Right atrium auricular region (tissue), 2 donors: ENCODE measurements around the gene SLIT1. TPM values are rescaled to one million over a fixed set of nuclear protein-coding genes. Genes with fewer than 3 reads are reported as not detected.

Experiments
- DNase-seq: peaks from one replicate; pipeline ENCODE4 v3.0.0-alpha.2; 2019; ENCODE audit warnings: low spot score
- H3K27ac ChIP-seq, 2 donors: fragments of 200-600 bp; sonication (generic); 1 replicate in 1 of 2; 2 replicates in 1 of 2; pipeline ENCODE4 v1.5.1; 2016 to 2019
- H3K27me3 ChIP-seq, 2 donors: fragments of 200-600 bp; sonication (generic); one replicate each; pipeline versions ENCODE4 v1.5.1 to v1.6.0; 2017 to 2019
- H3K36me3 ChIP-seq: fragments of 200-600 bp; sonication (generic); one replicate; pipeline ENCODE4 v1.5.1; 2016
- H3K4me1 ChIP-seq, 2 donors: fragments of 200-600 bp; sonication (generic); one replicate each; pipeline versions ENCODE4 v1.5.1 to v1.6.0; 2017 to 2019
- H3K4me3 ChIP-seq, 2 donors: fragments of 200-600 bp; sonication (generic); 1 replicate in 1 of 2; 2 replicates in 1 of 2; pipeline ENCODE4 v1.5.1; 2017 to 2019; ENCODE audit warnings: mild to moderate bottlenecking in 1 of 2, moderate library complexity in 1 of 2
- H3K9me3 ChIP-seq, 2 donors: fragments of 200-600 bp; sonication (generic); one replicate each; pipeline ENCODE4 v1.5.1; 2019
- total RNA-seq, 2 donors: library from RNA; depleted of rRNA; stranded (reverse); fragments of >200 nt; gene quantifications; one replicate each; pipeline ENCODE4 v1.1.0, GENCODE V29; 2016
- TF ChIP-seq, protein P1 (sequence below), 2 donors: fragments of 200-600 bp; sonication (generic); IDR thresholded peaks; one replicate each; pipeline ENCODE4 v1.5.1; 2019; ENCODE audit warnings: antibody characterized with exemption in 2 of 2

Gene SLIT1
- total RNA-seq, 2 donors from 2014 or later, result not detected

DNA sequence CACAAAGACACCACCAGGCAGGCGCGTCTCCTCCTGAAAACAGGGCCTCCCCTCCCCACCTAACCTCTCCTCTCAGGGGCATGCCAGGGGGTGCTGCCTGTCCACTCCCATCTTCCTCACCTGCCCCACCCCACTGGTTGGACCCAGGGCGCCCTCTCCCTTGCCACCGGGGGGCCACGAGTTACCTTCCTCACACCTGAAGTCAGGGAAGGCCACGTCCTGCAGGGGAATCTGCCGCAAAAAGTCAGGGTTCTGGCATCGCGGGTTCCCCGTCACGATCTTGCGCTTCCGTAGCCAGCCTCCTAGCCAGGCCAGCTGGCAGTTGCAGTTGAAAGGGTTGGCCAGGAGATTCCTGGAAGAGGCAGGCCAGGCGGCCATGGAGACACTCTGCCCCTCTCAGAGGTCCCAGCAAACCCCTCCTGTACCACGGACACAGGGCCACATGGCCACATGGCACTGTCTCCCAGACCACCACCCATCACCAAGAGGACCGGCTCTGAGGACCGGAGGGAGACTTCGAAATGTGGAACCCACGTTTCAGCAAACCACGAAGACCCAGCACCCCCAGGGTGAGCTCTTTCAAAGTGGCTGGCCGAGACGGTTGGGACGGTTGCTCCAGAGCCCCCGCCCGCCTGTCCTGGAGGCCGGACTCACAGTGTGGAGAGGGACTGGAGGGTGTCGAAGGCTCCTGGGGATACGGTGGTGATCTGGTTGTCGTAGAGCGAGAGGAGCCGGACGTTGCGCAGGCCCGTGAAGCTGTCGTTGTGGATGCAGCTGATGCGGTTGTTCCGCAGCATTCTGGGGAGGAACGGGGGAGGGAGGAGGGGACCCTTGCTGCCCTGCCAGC lies 142.8 kb downstream of the SLIT1 start:
- no peak overlapping the region for H3K27ac ChIP-seq
- no peaks in the 10 kb centered on the region for H3K27me3 ChIP-seq
- H3K4me1 ChIP-seq, result peaks cover 0 to 3% of the 10 kb centered on the region in 2 donors
- no peaks in the 10 kb centered on the region for H3K36me3 ChIP-seq
- no peak for DNase-seq
- H3K4me3 ChIP-seq, result no peak overlapping the region
- H3K9me3 ChIP-seq, result no peaks in the 10 kb centered on the region
- TF ChIP-seq, protein P1, sequence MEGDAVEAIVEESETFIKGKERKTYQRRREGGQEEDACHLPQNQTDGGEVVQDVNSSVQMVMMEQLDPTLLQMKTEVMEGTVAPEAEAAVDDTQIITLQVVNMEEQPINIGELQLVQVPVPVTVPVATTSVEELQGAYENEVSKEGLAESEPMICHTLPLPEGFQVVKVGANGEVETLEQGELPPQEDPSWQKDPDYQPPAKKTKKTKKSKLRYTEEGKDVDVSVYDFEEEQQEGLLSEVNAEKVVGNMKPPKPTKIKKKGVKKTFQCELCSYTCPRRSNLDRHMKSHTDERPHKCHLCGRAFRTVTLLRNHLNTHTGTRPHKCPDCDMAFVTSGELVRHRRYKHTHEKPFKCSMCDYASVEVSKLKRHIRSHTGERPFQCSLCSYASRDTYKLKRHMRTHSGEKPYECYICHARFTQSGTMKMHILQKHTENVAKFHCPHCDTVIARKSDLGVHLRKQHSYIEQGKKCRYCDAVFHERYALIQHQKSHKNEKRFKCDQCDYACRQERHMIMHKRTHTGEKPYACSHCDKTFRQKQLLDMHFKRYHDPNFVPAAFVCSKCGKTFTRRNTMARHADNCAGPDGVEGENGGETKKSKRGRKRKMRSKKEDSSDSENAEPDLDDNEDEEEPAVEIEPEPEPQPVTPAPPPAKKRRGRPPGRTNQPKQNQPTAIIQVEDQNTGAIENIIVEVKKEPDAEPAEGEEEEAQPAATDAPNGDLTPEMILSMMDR (IDR thresholded peaks at IDR 0.05), result no peak

DNA sequence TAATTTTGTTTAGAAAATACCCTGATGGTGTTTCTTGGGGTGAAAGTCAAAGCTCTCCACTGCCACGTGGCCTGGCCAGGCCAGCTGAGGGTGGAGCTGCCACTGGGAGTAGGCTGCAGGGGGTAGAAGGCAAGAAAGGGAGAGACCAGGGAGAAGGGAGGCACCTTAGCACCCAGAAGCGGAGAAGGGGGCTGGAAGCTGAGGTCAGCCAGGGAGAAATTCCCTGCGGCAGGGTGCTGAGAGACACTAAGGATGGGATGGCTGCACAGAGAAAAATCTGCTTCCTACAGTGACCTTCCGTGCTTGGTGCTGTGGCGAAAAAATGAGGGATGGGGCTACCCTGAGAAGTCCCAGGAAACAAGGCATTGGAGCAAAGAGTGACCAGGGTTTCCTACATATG lies 143.7 kb downstream of the SLIT1 start:
- TF ChIP-seq, protein P1 (IDR thresholded peaks at IDR 0.05), result no peak
- no peaks in the 10 kb centered on the region for H3K9me3 ChIP-seq
- peaks cover 0 to 12% of the 10 kb centered on the region in 2 donors for H3K4me1 ChIP-seq
- H3K4me3 ChIP-seq, result no peak overlapping the region
- no peaks in the 10 kb centered on the region for H3K27me3 ChIP-seq
- no peak overlapping the region for H3K27ac ChIP-seq
- no peaks in the 10 kb centered on the region for H3K36me3 ChIP-seq
- DNase-seq, result no peak

DNA sequence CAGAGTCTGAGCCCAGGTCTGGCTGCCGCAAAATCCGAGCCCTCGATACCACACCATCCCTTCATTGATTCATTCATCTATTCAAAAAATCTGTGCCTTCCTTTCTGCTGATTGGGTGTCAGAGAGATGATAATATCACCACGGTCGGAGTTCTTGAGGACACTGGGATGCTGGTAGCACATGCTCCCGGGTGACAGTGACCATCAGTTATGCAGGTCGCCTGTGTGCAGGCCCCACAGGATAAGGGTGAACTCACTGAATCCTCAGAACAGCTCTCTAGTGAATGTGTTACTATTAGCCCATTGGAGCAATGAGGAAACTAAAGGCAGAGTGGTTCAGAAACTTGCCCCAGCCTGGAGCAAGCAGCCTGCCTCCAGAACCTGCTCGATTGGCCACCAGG lies 145.1 kb downstream of the SLIT1 start:
- Histone ChIP-seq H3K4me3 (no peak overlapping the region), H3K36me3 (no peaks in the 10 kb centered on the region), H3K9me3 (no peaks in the 10 kb centered on the region), H3K27ac (no peak overlapping the region), H3K27me3 (no peaks in the 10 kb centered on the region), H3K4me1 (peaks cover 0 to 15% of the 10 kb centered on the region in 2 donors)
- TF ChIP-seq, protein P1 (IDR thresholded peaks at IDR 0.05), result no peak
- no peak for DNase-seq

DNA sequence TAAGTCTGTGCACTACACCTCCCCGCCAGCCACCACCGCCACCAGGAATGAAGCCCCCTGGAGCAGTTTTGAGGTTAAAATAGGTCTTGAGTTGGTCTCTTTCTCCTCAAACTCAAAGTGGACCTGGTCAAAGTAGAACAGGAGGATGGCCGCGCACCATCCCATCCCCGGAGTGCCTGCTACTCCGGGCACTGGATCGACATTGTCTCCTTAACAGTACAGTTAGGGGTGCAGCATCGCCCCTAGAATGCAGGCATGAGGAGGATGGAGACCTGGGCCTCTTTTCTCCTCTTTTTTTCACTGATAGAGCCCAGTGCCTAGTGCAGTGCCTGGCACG lies 145.5 kb downstream of the SLIT1 start:
- Histone ChIP-seq H3K4me3 (no peak overlapping the region), H3K36me3 (no peaks in the 10 kb centered on the region), H3K27ac (no peak overlapping the region), H3K27me3 (no peaks in the 10 kb centered on the region), H3K4me1 (peaks cover 0 to 15% of the 10 kb centered on the region in 2 donors), H3K9me3 (no peaks in the 10 kb centered on the region)
- no peak for DNase-seq
- TF ChIP-seq, protein P1 (IDR thresholded peaks at IDR 0.05), result no peak

DNA sequence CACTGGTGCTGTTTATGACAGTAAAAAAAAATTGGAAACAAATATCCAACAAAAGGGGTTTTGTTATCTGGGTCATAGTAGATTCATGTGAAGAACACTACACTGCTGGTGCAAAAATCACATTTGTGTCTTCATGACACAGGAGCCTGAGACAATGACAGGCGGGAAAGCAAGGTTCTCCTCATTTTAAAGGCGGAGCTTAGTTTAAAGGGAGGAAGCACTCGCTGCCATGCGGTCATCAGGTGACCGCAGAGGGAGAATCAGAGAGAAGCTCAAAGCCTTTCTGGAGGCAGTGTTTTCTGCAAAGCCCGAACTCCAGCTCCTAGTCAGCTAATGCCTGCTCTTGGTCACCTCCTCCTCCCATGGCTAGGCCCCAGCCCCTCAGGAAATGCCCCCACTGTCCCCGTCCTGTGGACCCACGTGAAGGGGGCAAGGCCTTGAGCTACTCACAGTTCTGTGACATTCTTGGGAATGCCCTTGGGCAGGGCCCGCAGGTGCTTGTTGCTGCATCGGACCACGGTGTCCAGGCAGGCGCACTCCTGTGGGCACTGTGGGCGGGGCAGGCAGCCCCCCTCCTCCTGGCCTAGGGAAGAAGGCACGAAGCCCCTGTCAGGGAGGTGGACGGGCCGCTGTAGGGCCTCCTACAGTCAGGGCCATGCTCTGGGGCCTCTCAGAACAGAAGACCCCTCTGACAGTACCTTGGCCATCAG lies 146.1 kb downstream of the SLIT1 start:
- Histone ChIP-seq H3K36me3 (no peaks in the 10 kb centered on the region), H3K27me3 (no peaks in the 10 kb centered on the region), H3K4me3 (no peak overlapping the region), H3K9me3 (no peaks in the 10 kb centered on the region), H3K4me1 (peaks cover 0 to 15% of the 10 kb centered on the region in 2 donors), H3K27ac (no peak overlapping the region)
- DNase-seq, result no peak
- TF ChIP-seq, protein P1 (IDR thresholded peaks at IDR 0.05), result no peak
